VCaP (cell line): Measurements from ENCODE around the gene ETNPPL.

Experiments
- H3K27ac ChIP-seq: fragments of 450-650 bp; 2 replicates; pipeline ENCODE4 v1.5.1; 2017
- TF ChIP-seq, protein P1 (sequence below): fragments of 450-650 bp; conservative IDR thresholded peaks from 2 replicates; pipeline ENCODE4 v1.5.1; 2017; ENCODE audit warnings: mild to moderate bottlenecking, moderate library complexity

Gene ETNPPL

GRCh38 chr4:108762559-108763225 is at the start of gene ETNPPL:
Gene ETNPPL, minus strand, starts transcription at chr4:108763053. Its CDS starts 155 bp downstream, at chr4:108762898.
- TF ChIP-seq, protein P1, sequence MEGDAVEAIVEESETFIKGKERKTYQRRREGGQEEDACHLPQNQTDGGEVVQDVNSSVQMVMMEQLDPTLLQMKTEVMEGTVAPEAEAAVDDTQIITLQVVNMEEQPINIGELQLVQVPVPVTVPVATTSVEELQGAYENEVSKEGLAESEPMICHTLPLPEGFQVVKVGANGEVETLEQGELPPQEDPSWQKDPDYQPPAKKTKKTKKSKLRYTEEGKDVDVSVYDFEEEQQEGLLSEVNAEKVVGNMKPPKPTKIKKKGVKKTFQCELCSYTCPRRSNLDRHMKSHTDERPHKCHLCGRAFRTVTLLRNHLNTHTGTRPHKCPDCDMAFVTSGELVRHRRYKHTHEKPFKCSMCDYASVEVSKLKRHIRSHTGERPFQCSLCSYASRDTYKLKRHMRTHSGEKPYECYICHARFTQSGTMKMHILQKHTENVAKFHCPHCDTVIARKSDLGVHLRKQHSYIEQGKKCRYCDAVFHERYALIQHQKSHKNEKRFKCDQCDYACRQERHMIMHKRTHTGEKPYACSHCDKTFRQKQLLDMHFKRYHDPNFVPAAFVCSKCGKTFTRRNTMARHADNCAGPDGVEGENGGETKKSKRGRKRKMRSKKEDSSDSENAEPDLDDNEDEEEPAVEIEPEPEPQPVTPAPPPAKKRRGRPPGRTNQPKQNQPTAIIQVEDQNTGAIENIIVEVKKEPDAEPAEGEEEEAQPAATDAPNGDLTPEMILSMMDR: no peak
- no peak within 1 kb of the TSS for H3K27ac ChIP-seq

- no peak overlapping the region for H3K27ac ChIP-seq
- TF ChIP-seq, protein P1: no peak
Measured at GRCh38 chr4:108811486-108811885, 48.6 kb upstream of the ETNPPL start.

DNA sequence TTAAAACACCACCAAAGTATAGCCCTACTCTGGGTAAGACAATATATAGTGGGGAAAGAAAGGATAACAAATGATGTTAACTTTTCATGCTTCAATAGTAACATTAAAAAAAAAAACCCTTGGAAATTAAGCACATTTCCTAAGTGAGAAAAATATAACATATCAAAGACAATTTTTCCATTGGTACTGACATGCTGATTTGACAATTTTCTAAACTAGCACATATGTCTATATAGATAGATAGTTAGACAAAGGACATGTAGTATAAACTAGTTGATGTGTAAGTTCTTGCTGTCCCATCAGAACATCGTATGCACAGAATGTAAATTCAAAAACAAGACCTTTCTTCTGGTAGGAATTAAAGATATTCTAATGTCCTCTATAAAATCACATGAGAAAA is 47.2 kb upstream of the ETNPPL start:
- H3K27ac ChIP-seq: no peak overlapping the region
- TF ChIP-seq, protein P1: no peak

DNA sequence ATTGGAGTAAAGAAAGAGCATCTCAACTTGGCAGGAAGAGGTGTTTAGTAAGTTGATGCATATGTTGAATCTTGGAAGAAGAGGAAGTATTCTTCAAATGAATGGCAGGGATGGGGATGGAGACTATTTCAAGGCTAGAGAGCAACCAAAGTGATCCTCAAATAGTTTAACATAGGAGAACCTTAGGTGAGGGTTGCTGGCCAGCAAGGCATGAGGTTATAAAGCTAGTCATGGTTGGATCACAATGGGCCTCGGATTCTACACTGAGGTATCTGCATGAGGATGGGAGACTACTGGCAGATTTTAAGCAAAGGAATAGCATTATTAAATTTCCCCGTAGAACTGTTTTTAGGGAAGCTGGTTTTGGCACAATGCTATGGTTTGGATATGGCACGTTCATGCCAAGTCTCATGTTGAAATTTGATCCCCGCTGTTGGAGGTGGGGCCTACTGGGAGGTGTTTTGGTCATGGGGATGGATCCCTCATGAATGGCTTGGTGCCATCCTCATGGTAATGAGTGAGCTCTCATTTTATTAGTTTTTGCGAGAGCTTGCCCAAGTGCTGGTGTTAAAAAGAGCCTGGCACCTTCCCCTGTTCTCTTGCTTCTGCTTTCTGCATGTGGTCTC is 41.9 kb upstream of the ETNPPL start:
- TF ChIP-seq, protein P1: no peak

DNA sequence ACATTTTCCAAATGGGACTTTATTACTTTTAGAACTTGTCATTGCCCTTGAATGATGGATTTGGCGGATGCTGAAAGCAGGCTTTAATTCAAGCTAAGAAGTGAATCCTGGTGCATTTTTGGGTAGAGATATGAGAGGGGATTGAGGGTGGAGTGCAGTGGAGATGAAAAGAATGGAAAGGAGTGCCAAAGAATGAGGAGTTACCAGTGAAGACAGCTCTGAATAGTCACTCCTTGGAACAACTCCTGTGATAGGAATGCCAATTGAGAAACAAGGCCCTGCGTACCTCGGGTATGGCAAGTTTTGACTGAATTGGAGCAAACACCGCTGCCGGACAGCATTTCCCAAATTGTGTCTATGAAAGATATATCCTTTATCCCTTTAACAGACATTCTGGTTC is 36.5 kb upstream of the ETNPPL start:
- TF ChIP-seq, protein P1: no peak

More for the DNA sequence above, 41.9 kb upstream of the ETNPPL start:
- no peak overlapping the region for H3K27ac ChIP-seq

DNA sequence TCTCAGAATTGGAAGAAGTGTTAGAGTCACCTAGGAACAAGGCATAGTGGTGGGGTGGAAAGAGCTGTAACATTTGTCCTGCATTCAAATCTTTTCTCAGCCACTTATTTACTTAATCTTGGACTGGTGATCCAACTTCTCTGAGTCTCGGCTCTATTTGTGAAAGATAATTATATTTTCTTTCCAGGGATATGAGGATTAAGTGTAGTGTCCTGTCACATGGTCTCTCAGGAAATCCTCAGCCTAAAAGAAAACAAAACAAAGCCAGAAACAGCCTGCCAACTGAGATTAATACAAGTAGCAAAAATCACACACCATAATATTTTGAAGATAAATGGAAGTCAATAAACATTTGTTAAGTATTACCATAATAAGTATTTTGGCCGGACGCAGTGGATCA is 33.3 kb upstream of the ETNPPL start:
- H3K27ac ChIP-seq: no peak overlapping the region
- TF ChIP-seq, protein P1: no peak

More for the DNA sequence above, 36.5 kb upstream of the ETNPPL start:
- no peak overlapping the region for H3K27ac ChIP-seq

- TF ChIP-seq, protein P1: no peak
Measured at GRCh38 chr4:108795733-108796132, 32.9 kb upstream of the ETNPPL start.

More at GRCh38 chr4:108795733-108796132, 32.9 kb upstream of the ETNPPL start:
- no peak overlapping the region for H3K27ac ChIP-seq
